Kidney (tissue), 14 donors: ENCODE results near the gene LMTK3. TPM values are rescaled to one million over a fixed set of nuclear protein-coding genes. Genes with fewer than 3 reads are reported as not detected.
"Not testable (repeated sequence)": the region's sequence is repeated elsewhere in the genome, so short reads cannot be mapped to it uniquely, and the experiment has no call there.

ENCODE experiments used
- DNase-seq, 5 donors: peaks; one replicate each; pipeline ENCODE4 v3.0.0-alpha.2; 2013 to 2020
- FAIRE-seq: peaks from 2 replicates; lab custom pipeline; 2012; peaks lifted over from hg19 to GRCh38; lab: Jason Lieb, UNC
- H3K27ac ChIP-seq, 2 donors: one replicate each; pipeline ENCODE4 v1.7.0; 2013; ENCODE audit warnings: low read depth in 2 of 2, low read length in 2 of 2, inconsistent platforms in 1 of 2
- H3K27me3 ChIP-seq: one replicate; pipeline ENCODE4 v1.7.1; 2013; ENCODE audit warnings: low read length, inconsistent platforms; ENCODE audit not compliant: control insufficient read depth, insufficient read depth
- H3K36me3 ChIP-seq, 3 donors: one replicate each; pipeline versions ENCODE4 v1.7.0 to v1.7.1; 2013; ENCODE audit warnings: low read length in 3 of 3, control low read depth in 1 of 3, inconsistent platforms in 1 of 3; ENCODE audit not compliant: insufficient read depth in 3 of 3, control insufficient read depth in 2 of 3
- H3K4me1 ChIP-seq, 3 donors: one replicate each; pipeline versions ENCODE4 v1.7.0 to v1.7.1; 2013; ENCODE audit warnings: low read length in 3 of 3, inconsistent platforms in 1 of 3, low read depth in 1 of 3; ENCODE audit not compliant: control insufficient read depth in 2 of 3, insufficient read depth in 2 of 3
- H3K4me3 ChIP-seq, 3 donors: one replicate each; pipeline versions ENCODE4 v1.7.0 to v1.8.1; 2013; ENCODE audit warnings: low read length in 3 of 3, control low read depth in 1 of 3, inconsistent platforms in 1 of 3
- H3K9ac ChIP-seq, 3 donors: one replicate each; pipeline versions ENCODE4 v1.7.0 to v1.7.1; 2013; ENCODE audit warnings: low read length in 3 of 3, control low read depth in 1 of 3, inconsistent platforms in 1 of 3
- H3K9me3 ChIP-seq, 3 donors: one replicate each; pipeline versions ENCODE4 v1.7.0 to v1.7.1; 2013; ENCODE audit warnings: low read length in 3 of 3, control low read depth in 1 of 3, inconsistent platforms in 1 of 3; ENCODE audit not compliant: control insufficient read depth in 2 of 3, insufficient read depth in 1 of 3
- intact Hi-C: fragments of 100-400 bp; cut with DNase I; formaldehyde crosslinking; loops from one replicate; pipeline ENCODE4 v1.11.1; 2022
- polyA plus RNA-seq: library from polyadenylated mRNA; stranded (reverse); fragments of 350-450 nt; fragmentation: Illumina TruSeq; extraction: RNeasy Lipid Tissue Mini Kit (QIAGEN cat#74804); gene quantifications from one replicate; pipeline ENCODE4 v1.2.3, GENCODE V29; 2014; ENCODE audit warnings: low read depth, low replicate concordance; ENCODE audit not compliant: insufficient read depth
- total RNA-seq: library from RNA; stranded (reverse); fragmentation: NEBNext Ultra II Directional; extraction: Animal tissue kit (Norgen Biotek cat#: 25700); gene quantifications from one replicate; pipeline ENCODE4 v1.2.1, GENCODE V29; 2021
- TF ChIP-seq, protein P1 (sequence below): IDR thresholded peaks from 3 replicates; pipeline ENCODE4 v1.5.1; 2012; ENCODE audit warnings: mild to moderate bottlenecking, moderate library complexity, borderline replicate concordance; ENCODE audit not compliant: insufficient read depth; ENCODE audit errors: extremely low read depth
- donor health status: control.
- donor health status: control.
- donor health status: control.
- donor health status: control.
- donor health status: control.
- donor health status: DM: yes; HTN: yes; CAD: no.
- donor health status: Normal renal cell carcinoma (clear cell type).

The LMTK3 gene
- total and polyA plus RNA-seq, 2 donors from 2014 or later = 4.2 to 8.4 TPM

DNA sequence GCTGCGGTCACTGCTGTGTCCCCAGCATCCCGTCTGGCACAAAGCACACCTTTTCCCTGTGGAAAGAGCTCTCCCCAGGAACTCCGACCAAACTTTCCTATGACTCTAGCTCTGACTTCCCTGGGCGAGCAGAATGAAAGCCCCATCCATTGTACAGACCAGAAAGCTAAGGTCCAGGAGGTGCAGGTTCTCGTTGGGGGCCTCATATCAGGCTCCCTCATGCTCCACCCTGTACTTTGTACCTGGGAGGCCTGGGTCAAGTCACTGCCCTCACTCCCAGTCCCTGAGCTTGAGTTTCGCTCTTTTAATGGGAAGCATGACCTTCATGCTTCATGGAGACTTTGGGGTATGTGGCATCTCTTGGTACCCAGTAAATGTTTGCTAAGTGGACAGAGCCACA lies 24.1 kb downstream of the LMTK3 start:
- H3K27ac ChIP-seq = peak overlapping the region; percentile 8 to 48
- FAIRE-seq = no peak
- no peak overlapping the region for H3K4me3 ChIP-seq
- H3K9me3 ChIP-seq = no peaks in the 10 kb centered on the region
- no peaks in the 10 kb centered on the region for H3K27me3 ChIP-seq
- no peaks in the 10 kb centered on the region for H3K36me3 ChIP-seq
- H3K9ac ChIP-seq = no peak overlapping the region
- intact Hi-C loops = loop anchor here (10.0 kb wide), 1 partner anchor 97 kb away; no protein-coding TSS in a partner anchor
- TF ChIP-seq, protein P1, sequence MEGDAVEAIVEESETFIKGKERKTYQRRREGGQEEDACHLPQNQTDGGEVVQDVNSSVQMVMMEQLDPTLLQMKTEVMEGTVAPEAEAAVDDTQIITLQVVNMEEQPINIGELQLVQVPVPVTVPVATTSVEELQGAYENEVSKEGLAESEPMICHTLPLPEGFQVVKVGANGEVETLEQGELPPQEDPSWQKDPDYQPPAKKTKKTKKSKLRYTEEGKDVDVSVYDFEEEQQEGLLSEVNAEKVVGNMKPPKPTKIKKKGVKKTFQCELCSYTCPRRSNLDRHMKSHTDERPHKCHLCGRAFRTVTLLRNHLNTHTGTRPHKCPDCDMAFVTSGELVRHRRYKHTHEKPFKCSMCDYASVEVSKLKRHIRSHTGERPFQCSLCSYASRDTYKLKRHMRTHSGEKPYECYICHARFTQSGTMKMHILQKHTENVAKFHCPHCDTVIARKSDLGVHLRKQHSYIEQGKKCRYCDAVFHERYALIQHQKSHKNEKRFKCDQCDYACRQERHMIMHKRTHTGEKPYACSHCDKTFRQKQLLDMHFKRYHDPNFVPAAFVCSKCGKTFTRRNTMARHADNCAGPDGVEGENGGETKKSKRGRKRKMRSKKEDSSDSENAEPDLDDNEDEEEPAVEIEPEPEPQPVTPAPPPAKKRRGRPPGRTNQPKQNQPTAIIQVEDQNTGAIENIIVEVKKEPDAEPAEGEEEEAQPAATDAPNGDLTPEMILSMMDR = no peak
- DNase-seq = no peak
- peaks cover 0 to 3% (median 0%) of the 10 kb centered on the region in 3 donors for H3K4me1 ChIP-seq

DNA sequence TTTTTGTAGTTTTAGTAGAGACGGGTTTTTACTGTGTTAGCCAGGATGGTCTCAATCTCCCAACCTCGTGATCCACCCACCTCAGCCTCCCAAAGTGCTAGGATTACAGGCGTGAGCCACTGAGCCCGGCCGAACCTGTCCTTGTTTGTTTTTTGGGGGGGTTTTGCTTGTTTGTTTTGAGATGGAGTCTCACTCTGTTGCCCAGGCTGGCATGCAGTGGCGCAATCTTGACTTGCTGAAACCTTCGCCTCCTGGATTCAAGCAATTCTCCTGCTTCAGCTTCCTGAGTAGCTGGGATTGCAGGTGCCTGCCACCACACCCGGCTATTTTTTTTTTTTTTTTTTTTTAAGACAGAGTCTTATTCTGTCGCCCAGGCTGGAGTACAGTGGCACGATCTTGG lies 24.9 kb downstream of the LMTK3 start:
- not testable (repeated sequence) for H3K9me3 ChIP-seq, H3K27me3 ChIP-seq, FAIRE-seq, H3K4me3 ChIP-seq, H3K9ac ChIP-seq, H3K4me1 ChIP-seq, H3K36me3 ChIP-seq, H3K27ac ChIP-seq, DNase-seq
- intact Hi-C loops = loop anchor here (10.0 kb wide), 1 partner anchor 98 kb away; no protein-coding TSS in a partner anchor

DNA sequence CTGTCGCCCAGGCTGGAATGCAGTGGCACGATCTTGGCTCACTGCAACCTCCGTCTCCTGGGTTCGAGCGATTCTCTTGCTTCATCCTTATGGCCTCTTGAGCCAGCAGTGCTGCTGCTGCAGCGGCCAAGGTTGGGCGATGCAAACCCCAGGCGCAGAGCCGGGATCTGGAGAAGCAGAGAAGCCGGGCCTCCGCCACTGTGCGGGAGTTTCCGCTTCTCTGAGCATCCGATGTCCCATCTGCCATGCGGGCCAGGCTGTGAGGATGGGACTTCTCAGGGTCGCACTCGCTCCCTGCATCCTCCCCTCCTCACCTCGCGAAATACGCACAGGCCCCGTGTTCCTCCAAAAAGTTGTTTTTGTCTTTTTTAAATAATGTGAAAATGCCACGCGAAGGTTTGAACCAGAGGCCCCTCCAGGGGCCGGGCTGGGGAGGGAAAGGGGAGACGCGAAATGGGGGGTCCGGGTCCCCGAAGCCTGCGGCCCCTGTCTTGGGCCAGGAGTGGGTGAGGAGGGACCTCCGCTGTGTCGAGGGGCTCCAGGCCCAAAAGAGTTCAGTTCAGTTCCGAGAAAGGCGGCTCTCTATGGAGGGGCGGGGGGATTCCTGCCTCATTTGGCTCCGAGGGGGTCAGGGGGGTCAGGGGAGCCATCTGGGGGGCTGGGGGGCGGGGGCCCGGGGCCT lies 26.6 kb downstream of the LMTK3 start:
- DNase-seq = peak in 1 of 5 donors; percentile 54
- no peak for FAIRE-seq
- intact Hi-C loops = loop anchor here (10.0 kb wide), 1 partner anchor 100 kb away; no protein-coding TSS in a partner anchor
- Histone ChIP-seq H3K9me3 (no peaks in the 10 kb centered on the region), H3K36me3 (no peaks in the 10 kb centered on the region), H3K4me3 (no peak overlapping the region), H3K27ac (no peak overlapping the region), H3K27me3 (no peaks in the 10 kb centered on the region), H3K9ac (no peak overlapping the region), H3K4me1 (peaks cover 0 to 8% (median 0%) of the 10 kb centered on the region in 3 donors)
- TF ChIP-seq, protein P1 = no peak

DNA sequence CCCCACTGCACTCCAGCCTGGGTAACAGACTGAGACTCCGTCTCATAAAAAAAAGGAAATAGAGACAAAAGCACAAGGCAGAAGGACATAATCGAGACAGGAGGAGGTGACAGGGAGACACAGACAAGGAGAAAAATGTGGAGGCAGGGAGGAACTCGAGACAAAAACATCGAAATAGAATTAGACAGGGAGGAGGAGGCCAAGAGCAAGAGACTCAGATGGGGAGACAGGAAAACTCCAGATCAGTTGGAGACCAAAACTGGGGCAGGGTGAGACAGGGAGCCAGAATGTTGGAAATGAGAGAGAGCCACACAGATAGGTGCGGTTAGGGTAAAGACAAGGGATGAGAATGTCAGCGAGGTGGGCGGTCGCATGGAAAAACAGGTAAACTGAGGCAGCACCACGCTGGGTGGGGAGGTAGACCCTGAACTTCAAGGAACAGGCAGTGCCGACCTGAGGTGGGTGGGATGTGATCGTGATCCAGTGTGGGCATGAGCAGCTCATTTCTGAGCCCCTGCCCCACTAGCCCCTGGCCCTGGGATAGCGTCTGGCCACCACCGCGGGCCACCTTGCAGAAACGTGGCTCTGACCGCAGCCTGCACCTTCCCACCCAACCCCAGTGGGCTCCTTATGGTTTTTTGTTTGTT lies 27.3 kb downstream of the LMTK3 start:
- DNase-seq (no peak), FAIRE-seq (no peak)
- Histone ChIP-seq H3K27ac (no peak overlapping the region), H3K9ac (no peak overlapping the region), H3K4me1 (peaks cover 0 to 9% (median 0%) of the 10 kb centered on the region in 3 donors), H3K9me3 (no peaks in the 10 kb centered on the region), H3K36me3 (peaks cover 0 to 2% (median 0%) of the 10 kb centered on the region in 3 donors), H3K4me3 (no peak overlapping the region), H3K27me3 (no peaks in the 10 kb centered on the region)
- TF ChIP-seq, protein P1 = no peak
- intact Hi-C loops = loop anchor here (10.0 kb wide), 1 partner anchor 100 kb away; no protein-coding TSS in a partner anchor
